ENCODE measurements around the gene SMYD3. TPM values are rescaled to one million over a fixed set of nuclear protein-coding genes. Genes with fewer than 3 reads are reported as not detected.

The SMYD3 gene
- total and polyA plus RNA-seq, 2 of the 4 experiments (the other 2 are of a cell fraction) = 26.5 to 37.6 TPM

GRCh38 chr1:245870698-245871097 is 636.4 kb downstream of the SMYD3 start:
- peaks cover 0 to 11% of the 10 kb centered on the region in 2 experiments; a peak in 2 of 4 replicates for H3K79me1 ChIP-seq (ENCODE audit: low read depth in 1 of 2, low read length in 2 of 2)
- no peaks in the 10 kb centered on the region for H3K27me3 ChIP-seq (ENCODE audit: control insufficient read depth, insufficient read depth, low read length)
- H3K4me1 ChIP-seq (ENCODE audit: control insufficient read depth, insufficient read depth, low read length) = peaks cover 27% of the 10 kb centered on the region
- 92% methylated on average over 4 of the region's 6 CpGs; no CpG with 5 or more reads in 1 of the 2 experiments for WGBS, 2 experiments (ENCODE audit: extremely low coverage in 2 of 2, insufficient read length in 1 of 2)
- peak overlapping the region; percentile 26; the same call in 1 of the 2 replicates for H2BK120ac ChIP-seq (ENCODE audit: low read depth, low read length)
- no peak overlapping the region for H2AK9ac ChIP-seq (replicated peaks; ENCODE audit: low read depth, low read length, poor library complexity)
- H3K18ac ChIP-seq (ENCODE audit: low read depth, low read length) = no peak overlapping the region
- dilution Hi-C loops (cut with HindIII; ENCODE audit: low sequenced_read_pairs, unreplicated experiment) (no loop called here), intact Hi-C loops (cut with micrococcal nuclease) (loop anchor here (5.0 to 10.0 kb wide), 3 partner anchors 117 to 356 kb away; no protein-coding TSS in a partner anchor), in situ Hi-C loops (cut with MboI; ENCODE audit: low sequenced_read_pairs) (no loop called here)
- H4K8ac ChIP-seq (ENCODE audit: low read depth in 2 of 2, low read length in 2 of 2) = no peak overlapping the region; a peak in 1 of 4 replicates
- no peak overlapping the region for H3K14ac ChIP-seq (replicated peaks; ENCODE audit: low read depth, low read length)
- no peak for DNase-seq
- no peak overlapping the region for H4K5ac ChIP-seq (ENCODE audit: low read depth, low read length)
- ChIA-PET POLR2A (ENCODE audit: unreplicated experiment) (no interaction called here), CTCF (interaction anchor here (1.5 kb wide), 1 partner anchor 9 kb away, joined by 3 read pairs; no protein-coding TSS in a partner anchor)
- no peaks in the 10 kb centered on the region for H3K36me3 ChIP-seq (ENCODE audit: control insufficient read depth, insufficient read depth, low read length)
- no TSS peak for BruUV-seq (replicated peaks)
- no peak overlapping the region for H3K27ac ChIP-seq (ENCODE audit: insufficient read depth, low read length)
- H3K23ac ChIP-seq (ENCODE audit: low read depth, low read length) = no peak overlapping the region
- no peak overlapping the region for H3K56ac ChIP-seq (ENCODE audit: extremely low read depth, insufficient read depth, low read length)
- ATAC-seq (ENCODE audit: low read depth) = no peak
- H2AFZ ChIP-seq (replicated peaks; ENCODE audit: low read length, poor library complexity) = no peak overlapping the region
- no peaks in the 10 kb centered on the region for H3K9me3 ChIP-seq (ENCODE audit: control insufficient read depth, insufficient read depth, low read length)
- no peak overlapping the region for H4K91ac ChIP-seq (ENCODE audit: insufficient read depth, low read depth, low read length)
- H3K4ac ChIP-seq (ENCODE audit: low read depth, low read length) = peak overlapping the region; percentile 65
- no peak overlapping the region for H3K4me3 ChIP-seq (ENCODE audit: insufficient read depth, low read depth, low read length)
- TF ChIP-seq RAD21 (IDR thresholded peaks at IDR 0.05; ENCODE audit: low read length) = no peak
- TF ChIP-seq MAZ (IDR thresholded peaks at IDR 0.05; ENCODE audit: borderline replicate concordance, low read depth, low read length) = no peak
- no peak for TF ChIP-seq MXI1 (IDR thresholded peaks at IDR 0.05; ENCODE audit: borderline replicate concordance, low read depth, low read length)
- TF ChIP-seq MAFK (IDR thresholded peaks at IDR 0.05; ENCODE audit: low read depth, low read length) = no peak
- no peak for TF ChIP-seq CEBPB (IDR thresholded peaks at IDR 0.05; ENCODE audit: low read depth, low read length)
- no peak for TF ChIP-seq BHLHE40 (IDR thresholded peaks at IDR 0.05; ENCODE audit: low read depth, low read length)
- no peak for TF ChIP-seq RFX5 (IDR thresholded peaks at IDR 0.05; ENCODE audit: low read depth, low read length)
- TF ChIP-seq CHD1 (IDR thresholded peaks at IDR 0.05; ENCODE audit: low read depth, low read length) = no peak
- TF ChIP-seq ELK1 (IDR thresholded peaks at IDR 0.05; ENCODE audit: borderline replicate concordance, low read depth, low read length) = no peak
- TF ChIP-seq CTCF (conservative IDR thresholded peaks at IDR 0.05; ENCODE audit: low read depth, low read length) = no peak
- no peak for TF ChIP-seq SMC3 (IDR thresholded peaks at IDR 0.05; ENCODE audit: low read depth, low read length)
- TF ChIP-seq USF2 (IDR thresholded peaks at IDR 0.05; ENCODE audit: low read depth, low read length) = no peak
- no peak for TF ChIP-seq FOS (IDR thresholded peaks at IDR 0.05; ENCODE audit: low read depth, low read length)
- no peak for TF ChIP-seq RCOR1 (IDR thresholded peaks at IDR 0.05; ENCODE audit: insufficient replicate concordance, low read length)
- no peak for TF ChIP-seq NFE2L2 (IDR thresholded peaks at IDR 0.05; ENCODE audit: low read depth, low read length)
- no peak overlapping the region for H2BK5ac ChIP-seq (ENCODE audit: low read depth, low read length, poor library complexity, severe bottlenecking)
- H2BK20ac ChIP-seq (ENCODE audit: low read depth, low read length) = peak overlapping the region; percentile 24; the same call in 1 of the 2 replicates
- H2AK5ac ChIP-seq (ENCODE audit: low read depth, low read length) = peak overlapping the region; percentile 65
- no peak overlapping the region for H3K9ac ChIP-seq (ENCODE audit: low read depth, low read length)
- no peak overlapping the region for H3K4me2 ChIP-seq (ENCODE audit: low read depth, low read length)
- H3K9me1 ChIP-seq (ENCODE audit: insufficient read depth, low read length) = peaks cover 13% of the 10 kb centered on the region
- no peaks in the 10 kb centered on the region for H4K20me1 ChIP-seq (ENCODE audit: insufficient read depth, low read length)
- peak overlapping the region; percentile 23; the same call in 2 of the 3 replicates for H2BK15ac ChIP-seq (ENCODE audit: low read depth, low read length)
